Neural crest cell (in vitro differentiated cells): ENCODE data around the gene ANTXRL. TPM values are rescaled to one million over a fixed set of nuclear protein-coding genes. Genes with fewer than 3 reads are reported as not detected.
"Not testable (repeated sequence)": the region's sequence is repeated elsewhere in the genome, so short reads cannot be mapped to it uniquely, and the experiment has no call there.

Experiments used
- DNase-seq: peaks from one replicate; pipeline ENCODE4 v3.0.0; 2021; ENCODE audit warnings: low read depth, mixed read lengths, low spot score
- H3K27ac Mint-ChIP-seq: one replicate; pipeline ENCODE4 v1.8.0; 2021; ENCODE audit warnings: mild to moderate bottlenecking, mixed read lengths; ENCODE audit not compliant: unreplicated experiment
- H3K27me3 Mint-ChIP-seq: 2 replicates; pipeline ENCODE4 v1.8.0; 2021; ENCODE audit warnings: low read depth, mild to moderate bottlenecking, mixed read lengths
- H3K36me3 Mint-ChIP-seq: 2 replicates; pipeline ENCODE4 v1.8.0; 2021; ENCODE audit warnings: low read depth, mild to moderate bottlenecking, mixed read lengths
- H3K4me1 Mint-ChIP-seq: 2 replicates; pipeline ENCODE4 v1.8.0; 2021; ENCODE audit warnings: mixed read lengths
- H3K4me3 Mint-ChIP-seq: one replicate; pipeline ENCODE4 v1.8.0; 2021; ENCODE audit warnings: mild to moderate bottlenecking, mixed read lengths
- H3K9me3 Mint-ChIP-seq: 2 replicates; pipeline ENCODE4 v1.8.0; 2021; ENCODE audit warnings: mixed read lengths
- total RNA-seq: library from RNA; stranded (reverse); gene quantifications from 2 replicates; pipeline ENCODE4 v1.2.1, GENCODE V29; 2021
- TF ChIP-seq, protein P1 (sequence below): fragments of 200-600 bp; sonication (generic); conservative IDR thresholded peaks from 2 replicates; pipeline ENCODE4 v1.5.0; 2021; ENCODE audit warnings: antibody characterized with exemption, mild to moderate bottlenecking

Gene ANTXRL
- total RNA-seq, 1 donor from 2014 or later = not detected

DNA sequence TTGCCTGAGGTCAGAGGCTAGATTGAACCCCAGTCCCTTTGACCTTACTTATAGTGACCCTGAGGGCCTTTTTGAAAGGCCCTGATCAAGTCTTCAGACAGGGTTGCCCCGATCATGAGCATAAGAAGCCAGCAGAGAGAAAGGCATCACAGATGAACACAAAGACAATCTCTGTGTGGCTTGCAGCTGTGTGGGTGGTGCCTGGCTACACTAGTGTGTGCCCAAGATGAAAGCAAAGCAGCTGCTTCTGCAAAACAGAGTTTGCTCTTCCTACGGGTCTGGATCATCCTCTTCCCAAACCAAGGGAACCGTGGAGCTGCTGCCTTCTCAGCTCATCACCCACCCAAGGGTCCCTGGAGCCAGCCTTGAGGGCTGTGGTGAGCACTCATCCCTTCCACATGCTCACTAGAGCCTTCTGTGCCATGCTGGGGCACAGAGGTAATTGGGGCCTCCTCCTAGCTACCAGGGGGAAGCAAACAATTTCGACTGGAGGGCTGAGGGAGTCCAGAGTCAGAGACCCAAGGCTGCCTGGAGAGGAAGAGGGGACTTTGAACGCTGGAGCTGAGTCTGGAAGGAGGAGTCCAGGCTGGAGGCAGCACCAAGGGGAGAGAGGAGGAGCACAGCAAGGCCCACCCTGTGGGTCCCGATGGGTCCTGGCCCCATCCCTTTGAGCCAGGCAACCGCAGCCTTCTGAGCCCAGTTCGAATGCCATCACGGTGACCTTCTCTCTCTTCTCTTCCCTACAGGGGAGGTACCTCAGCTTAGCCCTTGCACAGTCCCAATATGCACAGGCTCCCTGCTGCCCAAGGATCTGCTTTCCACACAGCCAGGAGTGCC, 42.3 kb downstream of the ANTXRL start:
- no peaks in the 10 kb centered on the region for H3K36me3 Mint-ChIP-seq
- DNase-seq = no peak
- no peak overlapping the region for H3K4me3 Mint-ChIP-seq
- H3K9me3 Mint-ChIP-seq = no peaks in the 10 kb centered on the region
- H3K4me1 Mint-ChIP-seq = peaks cover 20% of the 10 kb centered on the region
- TF ChIP-seq, protein P1, sequence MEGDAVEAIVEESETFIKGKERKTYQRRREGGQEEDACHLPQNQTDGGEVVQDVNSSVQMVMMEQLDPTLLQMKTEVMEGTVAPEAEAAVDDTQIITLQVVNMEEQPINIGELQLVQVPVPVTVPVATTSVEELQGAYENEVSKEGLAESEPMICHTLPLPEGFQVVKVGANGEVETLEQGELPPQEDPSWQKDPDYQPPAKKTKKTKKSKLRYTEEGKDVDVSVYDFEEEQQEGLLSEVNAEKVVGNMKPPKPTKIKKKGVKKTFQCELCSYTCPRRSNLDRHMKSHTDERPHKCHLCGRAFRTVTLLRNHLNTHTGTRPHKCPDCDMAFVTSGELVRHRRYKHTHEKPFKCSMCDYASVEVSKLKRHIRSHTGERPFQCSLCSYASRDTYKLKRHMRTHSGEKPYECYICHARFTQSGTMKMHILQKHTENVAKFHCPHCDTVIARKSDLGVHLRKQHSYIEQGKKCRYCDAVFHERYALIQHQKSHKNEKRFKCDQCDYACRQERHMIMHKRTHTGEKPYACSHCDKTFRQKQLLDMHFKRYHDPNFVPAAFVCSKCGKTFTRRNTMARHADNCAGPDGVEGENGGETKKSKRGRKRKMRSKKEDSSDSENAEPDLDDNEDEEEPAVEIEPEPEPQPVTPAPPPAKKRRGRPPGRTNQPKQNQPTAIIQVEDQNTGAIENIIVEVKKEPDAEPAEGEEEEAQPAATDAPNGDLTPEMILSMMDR = no peak
- H3K27me3 Mint-ChIP-seq = peaks cover 3% of the 10 kb centered on the region
- no peak overlapping the region for H3K27ac Mint-ChIP-seq

DNA sequence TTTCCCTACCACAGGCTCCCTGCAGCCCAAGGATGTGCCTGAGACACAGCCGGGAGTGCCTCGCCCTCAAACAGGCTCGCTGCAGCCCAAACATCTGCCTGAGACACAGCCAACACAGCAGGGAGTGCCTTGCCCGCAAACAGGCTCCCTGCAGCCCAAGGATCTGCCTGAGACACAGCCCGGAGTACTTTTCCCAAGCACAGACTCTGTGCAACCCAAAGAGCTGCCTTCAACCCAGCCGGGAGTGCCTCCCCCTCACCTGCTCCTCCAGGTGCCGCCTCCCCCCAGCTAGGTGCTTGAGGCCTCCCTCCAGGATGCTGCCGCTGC, 42.9 kb downstream of the ANTXRL start:
- Mint-ChIP-seq H3K27me3 (peaks cover 3% of the 10 kb centered on the region), H3K4me1 (peaks cover 20% of the 10 kb centered on the region), H3K27ac (no peak overlapping the region), H3K4me3 (no peak overlapping the region), H3K36me3 (no peaks in the 10 kb centered on the region), H3K9me3 (no peaks in the 10 kb centered on the region)
- DNase-seq = no peak
- TF ChIP-seq, protein P1 = no peak

DNA sequence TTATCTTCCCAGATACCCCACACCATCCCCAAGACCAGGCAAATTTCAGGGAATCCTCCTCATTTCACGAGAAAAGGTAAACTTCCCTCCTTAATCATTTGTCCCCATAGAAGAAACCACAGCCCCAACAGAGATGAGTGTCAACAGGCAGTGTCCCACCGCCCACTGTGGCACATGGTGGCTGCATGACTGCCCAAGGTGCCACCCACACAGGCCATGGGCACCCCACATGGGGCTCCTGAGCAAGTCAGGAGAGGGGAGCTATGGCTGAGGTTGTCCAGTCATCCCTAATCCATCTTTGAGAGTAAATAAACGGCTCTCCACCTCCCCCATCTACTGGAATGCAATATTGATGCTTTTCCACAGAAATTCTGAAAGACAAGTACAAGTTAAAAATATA, 44.1 kb downstream of the ANTXRL start:
- Mint-ChIP-seq H3K9me3 (no peaks in the 10 kb centered on the region), H3K36me3 (no peaks in the 10 kb centered on the region), H3K27ac (no peak overlapping the region), H3K4me1 (peaks cover 20% of the 10 kb centered on the region), H3K27me3 (peaks cover 3% of the 10 kb centered on the region), H3K4me3 (no peak overlapping the region)
- DNase-seq = no peak
- TF ChIP-seq, protein P1 = no peak

DNA sequence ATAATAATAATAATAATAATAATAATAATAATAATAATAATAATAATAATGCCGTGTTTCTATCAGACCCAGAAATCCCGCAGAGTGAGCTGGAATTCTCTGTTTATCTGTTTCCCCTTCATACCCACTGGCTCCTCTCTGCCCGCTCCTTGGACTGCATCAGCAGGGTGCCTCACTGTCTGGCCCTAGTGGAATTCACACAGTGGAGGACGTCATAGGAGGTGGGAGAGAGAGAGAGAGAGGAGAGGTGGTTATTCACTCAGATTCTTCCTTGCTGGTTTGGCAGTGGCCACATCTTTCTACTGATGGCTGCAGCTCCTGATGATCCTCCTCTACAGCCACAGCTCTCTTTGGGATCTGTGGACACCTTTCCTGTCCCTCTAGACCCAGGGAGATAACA, 78.7 kb downstream of the ANTXRL start:
- not testable (repeated sequence) for H3K9me3 Mint-ChIP-seq, H3K4me3 Mint-ChIP-seq, H3K4me1 Mint-ChIP-seq, H3K27ac Mint-ChIP-seq, H3K27me3 Mint-ChIP-seq, DNase-seq, H3K36me3 Mint-ChIP-seq

DNA sequence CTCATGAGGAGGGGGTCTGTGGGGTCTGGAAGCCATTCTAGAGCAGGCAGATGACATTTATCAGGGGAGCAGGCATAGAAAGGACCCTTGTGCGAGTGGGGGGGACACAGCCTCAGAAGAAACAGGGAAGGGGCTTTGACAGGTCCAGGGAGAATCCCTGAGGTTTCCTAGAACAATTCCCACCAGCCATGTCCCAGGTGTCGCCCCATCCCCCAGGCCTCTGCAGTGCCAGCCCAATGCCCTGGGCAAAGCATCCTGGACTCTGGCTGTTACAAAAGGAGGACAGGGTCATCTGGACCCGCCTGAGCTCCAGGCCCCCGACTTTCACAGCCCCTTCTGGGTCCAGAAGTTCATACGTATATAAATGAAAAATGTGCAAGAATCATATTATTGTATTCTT, 80.4 kb downstream of the ANTXRL start:
- H3K4me3 Mint-ChIP-seq, DNase-seq, H3K9me3 Mint-ChIP-seq, H3K36me3 Mint-ChIP-seq, H3K27ac Mint-ChIP-seq, H3K27me3 Mint-ChIP-seq, H3K4me1 Mint-ChIP-seq: not testable (repeated sequence)

DNA sequence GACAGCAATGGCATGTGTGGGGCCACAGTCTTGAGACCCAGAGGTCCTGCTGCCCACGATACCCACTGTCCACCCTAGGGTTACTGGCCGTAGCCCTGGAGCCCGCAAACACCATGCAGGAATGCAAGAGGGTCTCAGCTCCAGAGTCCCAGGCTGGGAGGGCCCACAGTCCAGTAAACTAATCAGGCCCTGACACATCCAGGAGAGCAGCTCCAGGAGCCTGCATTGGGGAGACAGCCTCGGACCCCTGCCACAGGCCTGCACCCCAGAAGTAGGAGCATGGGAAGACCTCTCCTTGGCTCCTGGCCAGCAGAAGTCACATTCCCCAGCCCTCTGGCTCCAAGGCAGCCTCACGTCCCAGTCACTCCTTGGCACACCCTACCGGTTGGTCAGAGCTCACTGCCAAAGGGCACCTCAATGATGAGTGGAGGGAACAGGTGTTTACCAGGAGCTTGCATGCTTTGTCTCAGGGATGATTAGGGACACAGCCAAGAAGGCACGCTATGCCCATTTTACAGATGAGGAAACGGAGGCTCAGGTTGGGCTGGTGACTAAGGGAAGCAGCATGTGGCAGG, 81.0 kb downstream of the ANTXRL start:
- not testable (repeated sequence) for H3K36me3 Mint-ChIP-seq, H3K9me3 Mint-ChIP-seq, DNase-seq, H3K27ac Mint-ChIP-seq, H3K27me3 Mint-ChIP-seq, H3K4me1 Mint-ChIP-seq, H3K4me3 Mint-ChIP-seq

DNA sequence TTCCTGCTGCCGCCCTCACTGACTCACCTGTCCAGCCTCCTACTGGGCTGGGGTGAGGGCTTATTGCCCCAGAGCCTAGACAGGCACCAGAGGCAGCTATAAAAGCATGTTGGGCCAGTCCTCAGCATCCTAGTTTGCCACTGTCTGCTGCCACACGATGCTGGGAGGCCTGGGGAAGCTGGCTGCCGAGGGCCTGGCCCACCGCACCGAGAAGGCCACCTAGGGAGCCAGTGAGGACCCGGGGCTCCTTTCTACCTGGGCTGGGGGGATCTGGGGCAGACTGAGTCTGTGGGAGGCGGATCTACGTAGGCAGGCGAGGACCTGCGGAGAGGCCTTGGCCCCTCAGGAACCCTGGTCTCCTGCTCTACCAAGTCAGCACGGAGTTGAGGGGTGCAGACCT, 82.2 kb downstream of the ANTXRL start:
- not testable (repeated sequence) for H3K27me3 Mint-ChIP-seq, H3K36me3 Mint-ChIP-seq, H3K9me3 Mint-ChIP-seq, H3K4me3 Mint-ChIP-seq, H3K4me1 Mint-ChIP-seq, DNase-seq, H3K27ac Mint-ChIP-seq

DNA sequence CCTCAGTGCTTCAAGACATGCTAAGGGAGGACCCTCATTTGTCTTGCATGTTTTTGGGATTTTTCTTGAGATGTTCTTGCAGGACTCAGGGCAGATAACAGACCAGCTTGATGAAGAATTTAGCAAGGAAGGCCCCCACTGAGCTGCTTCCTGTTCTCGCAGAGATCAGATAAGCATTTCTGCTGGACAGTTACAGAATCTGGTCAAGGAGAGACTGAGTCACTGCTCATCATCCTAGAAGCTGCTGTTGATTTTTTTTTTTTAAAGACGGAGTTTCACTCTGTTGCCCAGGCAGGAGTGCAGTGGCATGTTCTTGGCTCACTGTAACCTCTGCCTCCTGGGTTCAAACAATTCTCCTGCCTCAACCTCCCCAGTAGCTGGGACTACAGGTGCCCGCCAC, 87.6 kb downstream of the ANTXRL start:
- not testable (repeated sequence) for H3K27ac Mint-ChIP-seq, H3K9me3 Mint-ChIP-seq, H3K4me1 Mint-ChIP-seq, H3K27me3 Mint-ChIP-seq, H3K4me3 Mint-ChIP-seq, H3K36me3 Mint-ChIP-seq, DNase-seq

DNA sequence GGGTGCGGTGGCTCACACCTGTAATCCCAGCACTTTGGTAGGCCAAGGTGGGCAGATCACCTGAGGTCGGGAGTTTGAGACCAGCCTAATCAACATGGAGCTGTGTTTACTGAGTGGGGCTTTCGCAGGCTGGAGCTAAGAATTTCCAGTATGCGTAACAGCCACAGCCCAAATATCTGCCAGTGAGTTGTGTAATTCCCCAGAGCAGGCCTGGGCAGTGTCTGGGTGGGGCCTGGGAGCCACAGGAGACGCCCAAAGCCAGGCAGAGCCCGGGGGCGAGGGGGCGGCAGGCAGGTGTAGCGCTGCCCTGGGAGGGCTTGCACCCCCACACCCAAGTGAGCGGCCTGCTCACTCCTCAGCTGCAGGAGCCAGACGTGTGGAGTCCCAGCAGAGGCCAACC, 88.6 kb downstream of the ANTXRL start, which contains the start of gene ANXA8L1:
TSS of gene ANXA8L1 (plus strand) at position 371 of the 400 bp plus-strand sequence. CDS start 76 bp downstream, outside the sequence.
- not testable (repeated sequence) for H3K4me1 Mint-ChIP-seq, H3K27me3 Mint-ChIP-seq, H3K4me3 Mint-ChIP-seq, DNase-seq, H3K9me3 Mint-ChIP-seq, H3K36me3 Mint-ChIP-seq, H3K27ac Mint-ChIP-seq

DNA sequence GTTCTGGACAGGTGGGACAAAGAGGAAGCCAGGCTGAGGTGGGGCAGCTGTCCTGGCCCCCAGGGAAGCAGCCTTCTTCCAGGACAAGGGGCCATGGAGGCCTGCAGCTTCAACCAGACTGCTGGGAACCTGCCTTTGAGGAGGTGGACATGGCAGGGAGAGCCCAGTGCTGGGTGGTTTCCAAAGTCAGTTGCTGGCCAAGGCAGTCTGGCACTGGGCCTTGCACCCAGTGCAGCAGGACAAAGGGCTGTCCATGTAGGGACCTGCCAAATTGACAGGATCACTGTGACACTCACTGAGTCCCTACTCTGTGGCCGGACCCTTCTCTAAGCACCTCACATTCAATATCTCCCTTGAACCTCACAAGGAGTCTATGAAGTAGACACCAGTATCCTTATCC, 90.2 kb downstream of the ANTXRL start:
- H3K27ac Mint-ChIP-seq, H3K4me1 Mint-ChIP-seq, H3K4me3 Mint-ChIP-seq, H3K27me3 Mint-ChIP-seq, H3K9me3 Mint-ChIP-seq, H3K36me3 Mint-ChIP-seq, DNase-seq: not testable (repeated sequence)

DNA sequence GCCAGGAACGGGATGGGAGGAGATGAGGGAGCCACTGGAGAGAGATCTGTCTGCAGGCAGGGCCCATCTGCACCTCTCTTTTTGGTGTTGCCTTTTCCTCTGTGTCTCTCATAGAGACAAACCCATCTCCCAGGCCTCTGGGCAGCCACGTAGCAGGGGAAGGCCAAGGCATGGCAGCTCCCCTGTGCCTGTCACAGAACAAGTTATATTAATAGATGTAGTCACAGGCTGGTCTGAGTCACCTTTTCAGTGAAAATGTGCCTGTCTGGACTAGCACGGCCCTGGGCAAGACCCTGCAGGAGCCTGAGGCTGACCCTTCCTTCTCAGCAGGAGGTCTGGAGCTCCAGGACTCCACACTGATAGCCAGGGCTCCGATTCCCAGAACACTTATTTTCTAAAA, 90.9 kb downstream of the ANTXRL start:
- not testable (repeated sequence) for H3K36me3 Mint-ChIP-seq, H3K9me3 Mint-ChIP-seq, H3K4me1 Mint-ChIP-seq, H3K27me3 Mint-ChIP-seq, H3K27ac Mint-ChIP-seq, H3K4me3 Mint-ChIP-seq, DNase-seq
